ENCODE measurements around the gene SLC66A1.

- TF ChIP-seq, protein P1, sequence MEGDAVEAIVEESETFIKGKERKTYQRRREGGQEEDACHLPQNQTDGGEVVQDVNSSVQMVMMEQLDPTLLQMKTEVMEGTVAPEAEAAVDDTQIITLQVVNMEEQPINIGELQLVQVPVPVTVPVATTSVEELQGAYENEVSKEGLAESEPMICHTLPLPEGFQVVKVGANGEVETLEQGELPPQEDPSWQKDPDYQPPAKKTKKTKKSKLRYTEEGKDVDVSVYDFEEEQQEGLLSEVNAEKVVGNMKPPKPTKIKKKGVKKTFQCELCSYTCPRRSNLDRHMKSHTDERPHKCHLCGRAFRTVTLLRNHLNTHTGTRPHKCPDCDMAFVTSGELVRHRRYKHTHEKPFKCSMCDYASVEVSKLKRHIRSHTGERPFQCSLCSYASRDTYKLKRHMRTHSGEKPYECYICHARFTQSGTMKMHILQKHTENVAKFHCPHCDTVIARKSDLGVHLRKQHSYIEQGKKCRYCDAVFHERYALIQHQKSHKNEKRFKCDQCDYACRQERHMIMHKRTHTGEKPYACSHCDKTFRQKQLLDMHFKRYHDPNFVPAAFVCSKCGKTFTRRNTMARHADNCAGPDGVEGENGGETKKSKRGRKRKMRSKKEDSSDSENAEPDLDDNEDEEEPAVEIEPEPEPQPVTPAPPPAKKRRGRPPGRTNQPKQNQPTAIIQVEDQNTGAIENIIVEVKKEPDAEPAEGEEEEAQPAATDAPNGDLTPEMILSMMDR (IDR thresholded peaks at IDR 0.05): no peak
- TF ChIP-seq POLR2AphosphoS5 (IDR thresholded peaks at IDR 0.05) (no peak), POLR2A (IDR thresholded peaks at IDR 0.05) (no peak)
Observed at GRCh38 chr1:19339214-19339861, 27.2 kb downstream of the SLC66A1 start.

All from suprapubic skin (tissue), 4 donors.